ENCODE results near the gene TMEM156.
"Not testable (repeated sequence)": the region's sequence is repeated elsewhere in the genome, so short reads cannot be mapped to it uniquely, and the experiment has no call there.

Gene TMEM156

GRCh38 chr4:38967260-38968095 is 64.7 kb downstream of the TMEM156 start:
- H4K20me1 ChIP-seq (ENCODE audit: low read depth, low read length): no peaks in the 10 kb centered on the region

GRCh38 chr4:38965866-38966265 is 66.3 kb downstream of the TMEM156 start:
- Histone ChIP-seq H3K9me3 (ENCODE audit: insufficient read depth, low read length) (no peaks in the 10 kb centered on the region; the same call in 1 of the 2 replicates), H3K4me3 (ENCODE audit: insufficient read depth, low read length, poor library complexity, severe bottlenecking) (no peak overlapping the region), H3K9me2 (replicated peaks; ENCODE audit: insufficient read depth, low read length) (no peaks in the 10 kb centered on the region), H3K36me3 (ENCODE audit: low read length) (peaks cover 31% of the 10 kb centered on the region), H2AFZ (ENCODE audit: low read depth, low read length, severe bottlenecking) (no peak overlapping the region), H3K9ac (ENCODE audit: low read length) (no peak overlapping the region), H3K79me2 (ENCODE audit: insufficient read depth, low read length) (no peaks in the 10 kb centered on the region), H4K20me1 (ENCODE audit: low read depth, low read length) (no peaks in the 10 kb centered on the region), H3F3A (ENCODE audit: insufficient read depth) (no peaks in the 10 kb centered on the region), H3K27me3 (ENCODE audit: low read length) (no peaks in the 10 kb centered on the region), H3K4me2 (ENCODE audit: low read depth, low read length, poor library complexity, severe bottlenecking) (no peak overlapping the region), H3K27ac (ENCODE audit: low read depth, low read length) (no peak overlapping the region)
- TF ChIP-seq CTCF (IDR thresholded peaks at IDR 0.05; ENCODE audit: insufficient read depth, low read length, poor library complexity, severe bottlenecking) (no peak), EZH2phosphoT487 (conservative IDR thresholded peaks at IDR 0.05; ENCODE audit: low read length) (no peak)

More at GRCh38 chr4:38967260-38968095, 64.7 kb downstream of the TMEM156 start:
- Histone ChIP-seq H3K4me3 (ENCODE audit: insufficient read depth, low read length, poor library complexity, severe bottlenecking) (no peak overlapping the region), H3K9ac (ENCODE audit: low read length) (no peak overlapping the region), H3K27me3 (ENCODE audit: low read length) (no peaks in the 10 kb centered on the region), H3K9me2 (replicated peaks; ENCODE audit: insufficient read depth, low read length) (no peaks in the 10 kb centered on the region), H3K9me3 (ENCODE audit: insufficient read depth, low read length) (no peaks in the 10 kb centered on the region; the same call in 1 of the 2 replicates), H3K79me2 (ENCODE audit: insufficient read depth, low read length) (no peaks in the 10 kb centered on the region), H3K4me2 (ENCODE audit: low read depth, low read length, poor library complexity, severe bottlenecking) (no peak overlapping the region), H2AFZ (ENCODE audit: low read depth, low read length, severe bottlenecking) (no peak overlapping the region), H3K27ac (ENCODE audit: low read depth, low read length) (no peak overlapping the region), H3K36me3 (ENCODE audit: low read length) (peaks cover 31% of the 10 kb centered on the region), H3F3A (ENCODE audit: insufficient read depth) (no peaks in the 10 kb centered on the region; the same call in 1 of the 2 replicates)
- TF ChIP-seq CTCF (IDR thresholded peaks at IDR 0.05; ENCODE audit: insufficient read depth, low read length, poor library complexity, severe bottlenecking) (no peak), EZH2phosphoT487 (conservative IDR thresholded peaks at IDR 0.05; ENCODE audit: low read length) (no peak)

GRCh38 chr4:38964942-38965775 is 67.0 kb downstream of the TMEM156 start:
- Histone ChIP-seq H3K9me3 (ENCODE audit: insufficient read depth, low read length) (no peaks in the 10 kb centered on the region; the same call in 1 of the 2 replicates), H3K27me3 (ENCODE audit: low read length) (no peaks in the 10 kb centered on the region), H3K4me2 (ENCODE audit: low read depth, low read length, poor library complexity, severe bottlenecking) (no peak overlapping the region), H2AFZ (ENCODE audit: low read depth, low read length, severe bottlenecking) (no peak overlapping the region), H3K79me2 (ENCODE audit: insufficient read depth, low read length) (no peaks in the 10 kb centered on the region), H3F3A (ENCODE audit: insufficient read depth) (no peaks in the 10 kb centered on the region), H3K9me2 (replicated peaks; ENCODE audit: insufficient read depth, low read length) (no peaks in the 10 kb centered on the region), H3K9ac (ENCODE audit: low read length) (no peak overlapping the region), H3K36me3 (ENCODE audit: low read length) (peaks cover 31% of the 10 kb centered on the region), H3K27ac (ENCODE audit: low read depth, low read length) (no peak overlapping the region), H3K4me3 (ENCODE audit: insufficient read depth, low read length, poor library complexity, severe bottlenecking) (no peak overlapping the region), H4K20me1 (ENCODE audit: low read depth, low read length) (no peaks in the 10 kb centered on the region)
- TF ChIP-seq EZH2phosphoT487 (conservative IDR thresholded peaks at IDR 0.05; ENCODE audit: low read length) (no peak), CTCF (IDR thresholded peaks at IDR 0.05; ENCODE audit: insufficient read depth, low read length, poor library complexity, severe bottlenecking) (no peak)

GRCh38 chr4:38959248-38959647 is 73.0 kb downstream of the TMEM156 start:
- H2AFZ ChIP-seq (ENCODE audit: low read depth, low read length, severe bottlenecking); H3K9ac ChIP-seq (ENCODE audit: low read length); H3K4me3 ChIP-seq (ENCODE audit: insufficient read depth, low read length, poor library complexity, severe bottlenecking); H3K27ac ChIP-seq (ENCODE audit: low read depth, low read length); H3K36me3 ChIP-seq (ENCODE audit: low read length); H4K20me1 ChIP-seq (ENCODE audit: low read depth, low read length); H3K79me2 ChIP-seq (ENCODE audit: insufficient read depth, low read length); H3K4me2 ChIP-seq (ENCODE audit: low read depth, low read length, poor library complexity, severe bottlenecking); H3F3A ChIP-seq (ENCODE audit: insufficient read depth); H3K27me3 ChIP-seq (ENCODE audit: low read length); H3K9me2 ChIP-seq (replicated peaks; ENCODE audit: insufficient read depth, low read length); H3K9me3 ChIP-seq (ENCODE audit: insufficient read depth, low read length): not testable (repeated sequence)

Data from SU-DHL-6 (cell line).